MM.1S (cell line): Measurements from ENCODE around the gene ATP13A5.

Experiments
- DNase-seq: peaks from one replicate; pipeline ENCODE4 v3.0.0-alpha.2; 2015
- H2AFZ ChIP-seq: fragments of 300-600 bp; sonication (generic); 2 replicates; pipeline ENCODE4 v1.6.0; 2016; ENCODE audit warnings: antibody characterized with exemption, low read length
- H3F3A ChIP-seq: fragments of 300-600 bp; sonication (generic); 2 replicates; pipeline ENCODE4 v1.6.1; 2016; ENCODE audit warnings: mild to moderate bottlenecking, antibody characterized with exemption, low read length, moderate library complexity, mixed read lengths; ENCODE audit not compliant: insufficient read depth
- H3K27ac ChIP-seq: fragments of 300-600 bp; sonication (generic); 2 replicates; pipeline ENCODE4 v1.5.1; 2016; ENCODE audit warnings: mild to moderate bottlenecking, low read length
- H3K27me3 ChIP-seq: fragments of 300-600 bp; sonication (generic); replicated peaks from 2 replicates; pipeline ENCODE4 v1.6.0; 2016; ENCODE audit warnings: low read length; ENCODE audit not compliant: insufficient read depth
- H3K36me3 ChIP-seq: fragments of 300-600 bp; sonication (generic); replicated peaks from 2 replicates; pipeline ENCODE4 v1.6.1; 2016; ENCODE audit warnings: mild to moderate bottlenecking, low read length, mixed read lengths; ENCODE audit not compliant: insufficient read depth
- H3K4me1 ChIP-seq: fragments of 300-600 bp; sonication (generic); 2 replicates; pipeline ENCODE4 v1.6.1; 2016; ENCODE audit warnings: low read length, mixed read lengths
- H3K4me2 ChIP-seq: fragments of 300-600 bp; sonication (generic); 2 replicates; pipeline ENCODE4 v1.6.0; 2016; ENCODE audit warnings: low read depth, low read length
- H3K4me3 ChIP-seq: fragments of 300-600 bp; sonication (generic); 2 replicates; pipeline ENCODE4 v1.5.1; 2016; ENCODE audit warnings: low read length, mixed read lengths
- H3K79me2 ChIP-seq: fragments of 300-600 bp; sonication (generic); 2 replicates; pipeline ENCODE4 v1.6.1; 2016; ENCODE audit warnings: mixed run types, low read length, mixed read lengths
- H3K9ac ChIP-seq: fragments of 300-600 bp; sonication (generic); 2 replicates; pipeline ENCODE4 v1.6.1; 2016; ENCODE audit warnings: low read length, mixed read lengths
- H3K9me2 ChIP-seq: fragments of 300-600 bp; sonication (generic); replicated peaks from 2 replicates; pipeline ENCODE4 v1.6.1; 2016; ENCODE audit warnings: mild to moderate bottlenecking, low read length, mixed read lengths; ENCODE audit not compliant: insufficient read depth
- H3K9me3 ChIP-seq: fragments of 300-600 bp; sonication (generic); replicated peaks from 2 replicates; pipeline ENCODE4 v1.6.1; 2016; ENCODE audit warnings: mild to moderate bottlenecking, low read length, mixed read lengths; ENCODE audit not compliant: insufficient read depth
- H4K20me1 ChIP-seq: fragments of 300-600 bp; sonication (generic); 2 replicates; pipeline ENCODE4 v1.6.1; 2016; ENCODE audit warnings: mild to moderate bottlenecking, low read length, moderate library complexity, mixed read lengths; ENCODE audit not compliant: insufficient read depth
- CTCF ChIP-seq: fragments of 300-600 bp; sonication (generic); IDR thresholded peaks from 2 replicates; pipeline ENCODE4 v1.5.1; 2016; ENCODE audit warnings: antibody characterized with exemption, low read length, mixed read lengths
- EZH2 ChIP-seq: fragments of 300-600 bp; sonication (generic); optimal IDR thresholded peaks from 2 replicates; pipeline ENCODE3; 2017; ENCODE audit warnings: low read depth, mild to moderate bottlenecking, antibody characterized with exemption, low read length, mixed read lengths
- EZH2phosphoT487 ChIP-seq: fragments of 300-600 bp; sonication (generic); IDR thresholded peaks from 2 replicates; pipeline ENCODE4 v1.6.1; 2018; ENCODE audit warnings: antibody characterized with exemption, low read length

Gene ATP13A5

GRCh38 chr3:193310914-193311723 is 67.4 kb downstream of the ATP13A5 start:
- TF ChIP-seq EZH2 (no peak), EZH2phosphoT487 (no peak), CTCF (no peak)
- Histone ChIP-seq H3K27ac (no peak overlapping the region), H4K20me1 (no peaks in the 10 kb centered on the region), H3K9me2 (no peaks in the 10 kb centered on the region; the same call in 1 of the 2 replicates), H3K9me3 (no peaks in the 10 kb centered on the region), H2AFZ (no peak overlapping the region), H3K27me3 (no peaks in the 10 kb centered on the region), H3F3A (no peaks in the 10 kb centered on the region), H3K9ac (no peak overlapping the region), H3K4me2 (no peak overlapping the region), H3K4me3 (no peak overlapping the region), H3K79me2 (no peaks in the 10 kb centered on the region), H3K36me3 (no peaks in the 10 kb centered on the region), H3K4me1 (no peaks in the 10 kb centered on the region)
- DNase-seq, result no peak

- Histone ChIP-seq H3K4me3 (no peak overlapping the region), H3K27me3 (no peaks in the 10 kb centered on the region), H2AFZ (no peak overlapping the region), H3K36me3 (no peaks in the 10 kb centered on the region), H3K4me1 (no peaks in the 10 kb centered on the region), H3K9me3 (no peaks in the 10 kb centered on the region), H3K79me2 (no peaks in the 10 kb centered on the region), H3K4me2 (no peak overlapping the region), H3F3A (no peaks in the 10 kb centered on the region), H3K27ac (no peak overlapping the region), H3K9ac (no peak overlapping the region), H3K9me2 (no peaks in the 10 kb centered on the region), H4K20me1 (no peaks in the 10 kb centered on the region)
- no peak for DNase-seq
- no peak for TF ChIP-seq EZH2
- no peak for TF ChIP-seq CTCF
- TF ChIP-seq EZH2phosphoT487, result no peak
Observed at GRCh38 chr3:193305356-193305755, 73.2 kb downstream of the ATP13A5 start.

GRCh38 chr3:193301433-193301832 is 77.1 kb downstream of the ATP13A5 start:
- H3K4me2 ChIP-seq, result no peak overlapping the region
- no peaks in the 10 kb centered on the region for H3K36me3 ChIP-seq
- no peaks in the 10 kb centered on the region for H3K27me3 ChIP-seq
- no peak for DNase-seq
- H3K79me2 ChIP-seq, result no peaks in the 10 kb centered on the region
- H3K9me2 ChIP-seq, result no peaks in the 10 kb centered on the region
- H3K4me1 ChIP-seq, result no peaks in the 10 kb centered on the region
- no peak for TF ChIP-seq CTCF
- TF ChIP-seq EZH2phosphoT487, result no peak
- TF ChIP-seq EZH2, result no peak
- H4K20me1 ChIP-seq, result no peaks in the 10 kb centered on the region
- no peak overlapping the region for H3K27ac ChIP-seq
- H3K9ac ChIP-seq, result no peak overlapping the region
- no peak overlapping the region for H3K4me3 ChIP-seq
- no peaks in the 10 kb centered on the region for H3F3A ChIP-seq
- H3K9me3 ChIP-seq, result no peaks in the 10 kb centered on the region
- no peak overlapping the region for H2AFZ ChIP-seq
